ENCODE data around the gene TRMT112.

The TRMT112 gene

DNA sequence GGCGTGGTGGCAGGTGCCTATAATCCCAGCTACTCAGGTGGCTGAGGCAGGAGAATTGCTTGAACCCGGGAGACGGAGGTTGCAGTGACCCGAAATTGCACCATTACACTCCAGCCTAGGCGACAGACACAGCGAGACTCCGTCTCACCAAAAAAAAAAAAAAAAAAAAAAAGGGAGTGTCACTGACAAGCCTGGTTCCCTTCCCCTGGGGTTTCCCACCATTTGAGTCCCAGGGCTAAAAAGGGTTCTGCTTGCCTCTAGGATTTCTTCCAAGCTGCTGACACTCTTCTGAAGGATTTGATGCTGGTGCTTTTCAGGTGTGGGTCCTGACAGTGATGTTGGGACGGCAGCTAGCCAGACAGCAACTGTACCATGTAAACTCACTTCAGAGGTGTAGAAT is 21.4 kb upstream of the TRMT112 start:
- TF ChIP-seq, protein P1, sequence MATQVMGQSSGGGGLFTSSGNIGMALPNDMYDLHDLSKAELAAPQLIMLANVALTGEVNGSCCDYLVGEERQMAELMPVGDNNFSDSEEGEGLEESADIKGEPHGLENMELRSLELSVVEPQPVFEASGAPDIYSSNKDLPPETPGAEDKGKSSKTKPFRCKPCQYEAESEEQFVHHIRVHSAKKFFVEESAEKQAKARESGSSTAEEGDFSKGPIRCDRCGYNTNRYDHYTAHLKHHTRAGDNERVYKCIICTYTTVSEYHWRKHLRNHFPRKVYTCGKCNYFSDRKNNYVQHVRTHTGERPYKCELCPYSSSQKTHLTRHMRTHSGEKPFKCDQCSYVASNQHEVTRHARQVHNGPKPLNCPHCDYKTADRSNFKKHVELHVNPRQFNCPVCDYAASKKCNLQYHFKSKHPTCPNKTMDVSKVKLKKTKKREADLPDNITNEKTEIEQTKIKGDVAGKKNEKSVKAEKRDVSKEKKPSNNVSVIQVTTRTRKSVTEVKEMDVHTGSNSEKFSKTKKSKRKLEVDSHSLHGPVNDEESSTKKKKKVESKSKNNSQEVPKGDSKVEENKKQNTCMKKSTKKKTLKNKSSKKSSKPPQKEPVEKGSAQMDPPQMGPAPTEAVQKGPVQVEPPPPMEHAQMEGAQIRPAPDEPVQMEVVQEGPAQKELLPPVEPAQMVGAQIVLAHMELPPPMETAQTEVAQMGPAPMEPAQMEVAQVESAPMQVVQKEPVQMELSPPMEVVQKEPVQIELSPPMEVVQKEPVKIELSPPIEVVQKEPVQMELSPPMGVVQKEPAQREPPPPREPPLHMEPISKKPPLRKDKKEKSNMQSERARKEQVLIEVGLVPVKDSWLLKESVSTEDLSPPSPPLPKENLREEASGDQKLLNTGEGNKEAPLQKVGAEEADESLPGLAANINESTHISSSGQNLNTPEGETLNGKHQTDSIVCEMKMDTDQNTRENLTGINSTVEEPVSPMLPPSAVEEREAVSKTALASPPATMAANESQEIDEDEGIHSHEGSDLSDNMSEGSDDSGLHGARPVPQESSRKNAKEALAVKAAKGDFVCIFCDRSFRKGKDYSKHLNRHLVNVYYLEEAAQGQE (IDR thresholded peaks at IDR 0.05; ENCODE audit: insufficient read depth in 1 of 2, low read depth in 2 of 2, low read length in 2 of 2): no peak
- TF ChIP-seq SIN3A (IDR thresholded peaks at IDR 0.05; ENCODE audit: borderline replicate concordance, insufficient read depth, low read length): no peak
- TF ChIP-seq POLR2AphosphoS5 (IDR thresholded peaks at IDR 0.05; ENCODE audit: low read depth, low read length): no peak
- no peak for TF ChIP-seq FOXP2 (optimal IDR thresholded peaks at IDR 0.05; ENCODE audit: borderline replicate concordance, extremely low read depth, extremely low read length, insufficient read depth)
- TF ChIP-seq TAF1 (IDR thresholded peaks at IDR 0.05; ENCODE audit: borderline replicate concordance, insufficient read depth, low read length): no peak

DNA sequence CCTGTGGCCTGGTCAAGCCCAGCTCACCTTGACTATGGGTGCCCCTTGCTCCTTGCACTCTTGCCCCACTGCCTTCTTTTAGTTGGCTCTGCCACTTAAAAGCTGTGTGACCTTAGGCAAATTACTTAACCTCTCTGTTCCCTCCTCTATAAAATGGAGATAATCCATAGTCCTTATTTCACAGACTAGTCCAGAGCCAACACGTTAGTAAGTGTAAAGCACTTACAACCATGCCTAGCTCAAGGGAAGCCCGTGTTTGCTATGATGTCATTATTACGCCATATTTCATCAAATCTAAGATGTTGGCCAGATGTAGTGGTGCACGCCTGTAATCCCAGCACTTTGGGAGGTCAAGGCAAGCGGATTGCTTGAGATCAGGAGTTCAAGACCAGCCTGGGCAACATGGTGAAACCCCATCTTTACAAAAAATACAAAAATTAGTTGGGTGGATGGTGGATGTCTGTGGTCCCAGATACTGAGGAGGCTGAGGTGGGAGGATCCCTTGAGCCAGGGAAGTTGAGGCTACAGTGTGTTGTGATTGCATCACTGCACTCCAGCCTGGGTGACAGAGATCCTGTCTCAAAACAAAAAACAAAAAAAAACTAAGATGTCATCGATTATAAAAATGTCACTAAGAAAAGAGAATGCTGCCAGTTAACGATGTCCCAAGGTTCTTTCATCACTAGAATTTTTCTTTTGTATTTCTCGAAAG is 20.3 kb upstream of the TRMT112 start:
- TF ChIP-seq FOXP2 (optimal IDR thresholded peaks at IDR 0.05; ENCODE audit: borderline replicate concordance, extremely low read depth, extremely low read length, insufficient read depth) (no peak), SIN3A (IDR thresholded peaks at IDR 0.05; ENCODE audit: borderline replicate concordance, insufficient read depth, low read length) (no peak), POLR2AphosphoS5 (IDR thresholded peaks at IDR 0.05; ENCODE audit: low read depth, low read length) (no peak), TAF1 (IDR thresholded peaks at IDR 0.05; ENCODE audit: borderline replicate concordance, insufficient read depth, low read length) (no peak)
- TF ChIP-seq, protein P1 (IDR thresholded peaks at IDR 0.05; ENCODE audit: insufficient read depth in 1 of 2, low read depth in 2 of 2, low read length in 2 of 2): no peak

DNA sequence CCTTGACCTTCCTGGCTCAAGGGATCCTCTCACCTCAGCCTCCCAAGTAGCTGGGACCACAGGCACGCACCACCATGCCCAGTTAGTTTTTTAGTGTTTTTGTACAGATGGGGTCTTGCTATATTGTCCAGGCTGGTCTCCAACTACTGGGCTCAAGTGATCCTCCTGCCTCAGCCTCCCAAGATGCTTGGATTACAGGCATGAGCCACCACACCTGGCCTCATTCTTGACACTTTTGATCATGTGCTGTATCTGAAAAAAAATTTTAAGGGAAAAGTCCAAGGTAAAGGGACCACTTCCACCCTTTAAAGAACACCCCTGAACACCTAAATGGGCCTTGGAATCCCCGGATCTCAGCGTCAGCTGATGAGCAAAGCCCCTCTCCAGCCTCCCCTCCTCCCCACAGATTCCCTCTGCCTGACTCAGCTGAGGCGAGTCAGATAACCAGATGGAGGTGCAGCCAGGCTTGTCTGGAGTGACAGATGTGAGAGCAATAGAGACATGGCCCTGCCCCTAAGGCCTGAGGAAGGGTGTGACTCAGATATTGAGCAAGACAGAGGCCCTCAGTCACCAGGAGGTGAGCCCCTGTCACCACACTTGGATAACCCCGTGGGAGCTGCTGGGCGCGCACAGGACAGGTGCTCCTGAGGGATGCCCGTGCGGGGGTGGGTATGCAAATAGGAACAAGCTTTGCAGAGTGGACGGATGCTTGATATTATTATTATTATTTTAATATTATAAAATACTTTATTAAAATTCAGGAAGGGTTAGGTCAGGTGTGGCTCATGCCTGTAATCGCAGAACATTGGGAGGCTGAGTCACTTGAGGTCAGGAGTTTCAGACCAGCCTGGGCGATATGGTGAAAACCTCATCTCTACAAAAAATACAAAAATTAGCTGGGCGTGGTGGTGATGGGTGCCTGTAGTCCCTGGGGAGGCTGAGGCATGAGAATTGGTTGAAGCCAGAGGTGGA is 17.7 kb upstream of the TRMT112 start:
- TF ChIP-seq, protein P1 (IDR thresholded peaks at IDR 0.05; ENCODE audit: insufficient read depth in 1 of 2, low read depth in 2 of 2, low read length in 2 of 2): no peak
- TF ChIP-seq TAF1 (IDR thresholded peaks at IDR 0.05; ENCODE audit: borderline replicate concordance, insufficient read depth, low read length) (no peak), SIN3A (IDR thresholded peaks at IDR 0.05; ENCODE audit: borderline replicate concordance, insufficient read depth, low read length) (no peak), POLR2AphosphoS5 (IDR thresholded peaks at IDR 0.05; ENCODE audit: low read depth, low read length) (no peak), FOXP2 (optimal IDR thresholded peaks at IDR 0.05; ENCODE audit: borderline replicate concordance, extremely low read depth, extremely low read length, insufficient read depth) (no peak)

DNA sequence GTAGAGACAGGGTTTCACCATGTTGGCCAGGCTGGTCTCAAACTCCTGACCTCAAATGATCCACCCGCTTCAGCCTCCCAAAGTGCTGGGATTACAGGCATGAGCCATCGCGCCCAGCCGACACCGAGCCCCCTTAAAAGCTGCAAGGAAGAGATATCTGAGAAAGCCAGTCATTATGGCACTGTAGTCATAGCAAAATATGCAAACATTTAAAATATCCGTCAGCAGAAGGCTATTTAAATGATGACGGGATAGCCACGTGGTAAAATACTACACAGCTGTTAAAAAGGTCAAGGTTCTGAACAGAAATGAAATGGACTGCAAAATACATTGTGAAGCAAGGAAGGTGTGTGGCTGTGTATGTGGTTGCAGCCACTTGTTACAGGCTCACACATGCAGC is 16.2 kb upstream of the TRMT112 start:
- TF ChIP-seq FOXP2 (optimal IDR thresholded peaks at IDR 0.05; ENCODE audit: borderline replicate concordance, extremely low read depth, extremely low read length, insufficient read depth) (no peak), SIN3A (IDR thresholded peaks at IDR 0.05; ENCODE audit: borderline replicate concordance, insufficient read depth, low read length) (no peak), POLR2AphosphoS5 (IDR thresholded peaks at IDR 0.05; ENCODE audit: low read depth, low read length) (no peak), TAF1 (IDR thresholded peaks at IDR 0.05; ENCODE audit: borderline replicate concordance, insufficient read depth, low read length) (no peak)
- TF ChIP-seq, protein P1 (IDR thresholded peaks at IDR 0.05; ENCODE audit: insufficient read depth in 1 of 2, low read depth in 2 of 2, low read length in 2 of 2): no peak

Measured in PFSK-1 (cell line).